Adrenal gland (tissue), 12 donors: ENCODE data around the gene FBLN2. TPM values are rescaled to one million over a fixed set of nuclear protein-coding genes. Genes with fewer than 3 reads are reported as not detected.

Experiments
- DNase-seq, 7 donors: peaks; one replicate each; pipeline ENCODE4 v3.0.0-alpha.2; 2019 to 2020
- H3K27ac ChIP-seq, 5 donors: fragments of 200-600 bp; sonication (generic) in 4 of 5; 1 replicate in 3 of 5; 2 replicates in 2 of 5; pipeline versions ENCODE4 v1.5.1 to v1.8.0; 2016 to 2020; ENCODE audit warnings: mild to moderate bottlenecking in 1 of 5
- H3K27me3 ChIP-seq: fragments of 200-600 bp; 2 replicates; pipeline ENCODE4 v1.8.0; 2021
- H3K36me3 ChIP-seq, 2 donors: fragments of 200-600 bp; replicated peaks in 1 of 2; 1 replicate in 1 of 2; 2 replicates in 1 of 2; pipeline versions ENCODE4 v1.5.1 to v1.8.0; 2018 to 2022
- H3K4me1 ChIP-seq, 2 donors: fragments of 200-600 bp; replicated peaks in 1 of 2; 1 replicate in 1 of 2; 2 replicates in 1 of 2; pipeline versions ENCODE4 v1.5.1 to v1.8.0; 2018 to 2021
- H3K4me3 ChIP-seq, 4 donors: fragments of 200-600 bp; sonication (generic) in 3 of 4; one replicate each; pipeline ENCODE4 v1.5.1; 2016 to 2018
- H3K9me3 ChIP-seq, 3 donors: fragments of 200-600 bp; sonication (generic) in 1 of 3; replicated peaks in 1 of 3; 1 replicate in 2 of 3; 2 replicates in 1 of 3; pipeline versions ENCODE4 v1.5.1 to v1.8.0; 2016 to 2021
- CTCF ChIP-seq, 6 experiments: fragments of 450-650 bp in 4 of 6; fragments of 200-600 bp in 2 of 6; sonication (generic) in 1 of 6; IDR thresholded peaks; 1 replicate in 5 of 6; 2 replicates in 1 of 6; pipeline versions ENCODE4 v1.5.1 to v1.8.0; 2016 to 2021; ENCODE audit warnings: antibody characterized with exemption in 6 of 6, mild to moderate bottlenecking in 2 of 6, moderate library complexity in 1 of 6
- POLR2A ChIP-seq, 2 donors: fragments of 450-650 bp; IDR thresholded peaks; one replicate each; pipeline ENCODE4 v1.6.1; 2017; ENCODE audit warnings: antibody characterized with exemption in 2 of 2, mild to moderate bottlenecking in 2 of 2, moderate library complexity in 1 of 2
- WGBS, 4 donors: extraction: QIAGEN DNeasy Blood & Tissue Kit in 2 of 4; methylation state at CpG; one replicate each; pipeline versions ENCODE4 v1.1.5 to v1.1.7; 2013 to 2017; 5-methylcytosine and 5-hydroxymethylcytosine counted together
- intact Hi-C, 2 donors: fragments of 100-400 bp; cut with DNase I; formaldehyde crosslinking; loops; one replicate each; pipeline versions ENCODE4 v1.14.1 to v1.15.0; 2022 to 2023
- polyA plus RNA-seq, 3 donors: library from polyadenylated mRNA; stranded (reverse); fragments of 200-250 nt in 2 of 3; fragments of 350-450 nt in 1 of 3; fragmentation: Illumina TruSeq in 1 of 3; extraction: RNeasy Lipid Tissue Mini Kit (QIAGEN cat#74804) in 1 of 3; gene quantifications; one replicate each; pipeline ENCODE4 v1.2.3, GENCODE V29; 2013 to 2014
- total RNA-seq, 9 donors: library from RNA; depleted of rRNA in 4 of 9; stranded (reverse); fragments of >200 nt in 4 of 9; fragments of 120-200 nt in 1 of 9; fragmentation: NEBNext Ultra II Directional in 1 of 9; extraction: Animal tissue kit (Norgen Biotek cat#: 25700) in 1 of 9; gene quantifications; one replicate each; pipeline versions ENCODE4 v1.1.0 to v1.2.4, GENCODE V29; 2013 to 2023
- donor health status: healthy with polysubstance abuse.
- donor health status: Bipolar disorder and iron deficiency.
- donor health status: DM: yes; HTN: yes; CAD: no.
- donor health status: DM: no; HTN: no; CAD: no.
- donor health status: DM: no; HTN: no; CAD: no.
- donor health status: DM: yes; HTN: yes; CAD: no.

Gene FBLN2
- total and polyA plus RNA-seq, 12 donors = 1.8 to 31.5 (median 7.0) TPM

GRCh38 chr3:13544951-13545651 is 3.8 kb upstream of the FBLN2 start:
- Histone ChIP-seq H3K27ac (no peak overlapping the region), H3K4me1 (no peaks in the 10 kb centered on the region), H3K4me3 (no peak overlapping the region), H3K27me3 (peaks cover 15% of the 10 kb centered on the region), H3K9me3 (no peaks in the 10 kb centered on the region), H3K36me3 (no peaks in the 10 kb centered on the region)
- TF ChIP-seq POLR2A (IDR thresholded peaks at IDR 0.05) (no peak), CTCF (IDR thresholded peaks at IDR 0.05) (no peak)
- intact Hi-C loops = no loop called here
- WGBS, 4 donors = 60 to 73% (median 66%) methylated on average over 7 to 9 of the region's 9 CpGs
- DNase-seq = no peak

- TF ChIP-seq POLR2A (IDR thresholded peaks at IDR 0.05) (no peak), CTCF (IDR thresholded peaks at IDR 0.05) (no peak)
- H3K9me3 ChIP-seq = no peaks in the 10 kb centered on the region
- 56 to 91% (median 86%) methylated on average over 4 to 9 of the region's 9 CpGs for WGBS, 4 donors
- H3K36me3 ChIP-seq = no peaks in the 10 kb centered on the region
- no peaks in the 10 kb centered on the region for H3K4me1 ChIP-seq
- H3K4me3 ChIP-seq = no peak overlapping the region
- intact Hi-C loops = no loop called here
- no peak overlapping the region for H3K27ac ChIP-seq
- no peak for DNase-seq
- peaks cover 15% of the 10 kb centered on the region for H3K27me3 ChIP-seq
Observed at GRCh38 chr3:13545952-13546454, 2.9 kb upstream of the FBLN2 start.

- TF ChIP-seq POLR2A (IDR thresholded peaks at IDR 0.05) = no peak
- TF ChIP-seq CTCF (IDR thresholded peaks at IDR 0.05) = no peak
- Histone ChIP-seq H3K4me3 (no peak overlapping the region), H3K36me3 (no peaks in the 10 kb centered on the region), H3K27me3 (peaks cover 15% of the 10 kb centered on the region), H3K9me3 (no peaks in the 10 kb centered on the region), H3K4me1 (no peaks in the 10 kb centered on the region), H3K27ac (peak overlapping the region in 1 of 5 donors; percentile 1)
- intact Hi-C loops = no loop called here
- peak in 4 of 7 donors; percentile 18 to 48 (median 38) for DNase-seq
- whole genome bisulfite sequencing, 4 donors = 42 to 78% (median 52%) methylated on average over 6 to 9 of the region's 9 CpGs
Observed at GRCh38 chr3:13546667-13547171, 2.2 kb upstream of the FBLN2 start.

GRCh38 chr3:13547591-13548371 is 1.1 kb upstream of the FBLN2 start:
- Histone ChIP-seq H3K4me3 (no peak overlapping the region), H3K9me3 (no peaks in the 10 kb centered on the region), H3K27me3 (peaks cover 15% of the 10 kb centered on the region), H3K36me3 (no peaks in the 10 kb centered on the region), H3K27ac (no peak overlapping the region), H3K4me1 (no peaks in the 10 kb centered on the region)
- intact Hi-C loops = no loop called here
- TF ChIP-seq POLR2A (IDR thresholded peaks at IDR 0.05) (no peak), CTCF (IDR thresholded peaks at IDR 0.05) (no peak)
- WGBS, 4 donors = 88 to 90% (median 88%) methylated on average over 8 to 10 of the region's 10 CpGs
- no peak for DNase-seq
